Mesenchymal stem cell (in vitro differentiated cells and primary cell): ENCODE measurements around the gene PRKCA.
"Not testable (repeated sequence)": the region's sequence is repeated elsewhere in the genome, so short reads cannot be mapped to it uniquely, and the experiment has no call there.

ENCODE experiments used
- DNase-seq: peaks from one replicate; pipeline ENCODE4 v3.0.0-alpha.2; 2013
- H2AFZ ChIP-seq: one replicate; pipeline ENCODE4 v1.6.1; 2013; ENCODE audit warnings: low read depth, mild to moderate bottlenecking, control low read depth, inconsistent platforms, low read length, moderate library complexity
- H2AK5ac ChIP-seq: 2 replicates; pipeline ENCODE4 v1.6.1; 2013; ENCODE audit warnings: low read length, moderate library complexity, mild to moderate bottlenecking, inconsistent platforms; ENCODE audit not compliant: severe bottlenecking
- H2BK120ac ChIP-seq: one replicate; pipeline ENCODE4 v1.6.1; 2013; ENCODE audit warnings: low read depth, mild to moderate bottlenecking, inconsistent platforms, low read length, moderate library complexity
- H2BK12ac ChIP-seq, 2 experiments: one replicate each; pipeline ENCODE4 v1.6.1; 2013; ENCODE audit warnings: inconsistent platforms in 2 of 2, low read length in 2 of 2, mild to moderate bottlenecking in 2 of 2, moderate library complexity in 2 of 2, control low read depth in 1 of 2
- H2BK15ac ChIP-seq: one replicate; pipeline ENCODE4 v1.6.1; 2013; ENCODE audit warnings: mild to moderate bottlenecking, low read depth, inconsistent platforms; ENCODE audit not compliant: poor library complexity, severe bottlenecking
- H2BK5ac ChIP-seq: 2 replicates; pipeline ENCODE4 v1.6.1; 2013; ENCODE audit warnings: low read depth, mild to moderate bottlenecking, low read length, control low read depth, inconsistent platforms; ENCODE audit not compliant: poor library complexity, severe bottlenecking
- H3K14ac ChIP-seq, 2 experiments: one replicate each; pipeline ENCODE4 v1.6.1; 2013; ENCODE audit warnings: inconsistent platforms in 2 of 2, low read length in 2 of 2, control low read depth in 1 of 2, mild to moderate bottlenecking in 1 of 2, moderate library complexity in 1 of 2
- H3K18ac ChIP-seq, 2 experiments: one replicate each; pipeline ENCODE4 v1.6.1; 2013; ENCODE audit warnings: inconsistent platforms in 2 of 2, low read length in 2 of 2, control low read depth in 1 of 2, low read depth in 1 of 2, mild to moderate bottlenecking in 1 of 2
- H3K23ac ChIP-seq, 2 experiments: one replicate each; pipeline ENCODE4 v1.6.1; 2013; ENCODE audit warnings: inconsistent platforms in 2 of 2, low read length in 2 of 2, mild to moderate bottlenecking in 2 of 2, moderate library complexity in 2 of 2, control low read depth in 1 of 2
- H3K27ac ChIP-seq: 2 replicates; pipeline ENCODE4 v1.5.1; 2013; ENCODE audit warnings: mild to moderate bottlenecking, moderate library complexity, low read length, control low read depth, inconsistent platforms; ENCODE audit not compliant: poor library complexity, severe bottlenecking
- H3K27me3 ChIP-seq, 2 experiments: 2 replicates each; pipeline versions ENCODE4 v1.6.1 to v1.7.0; 2013; ENCODE audit warnings: low read length in 2 of 2, mild to moderate bottlenecking in 2 of 2, moderate library complexity in 2 of 2, control low read depth in 1 of 2, inconsistent platforms in 1 of 2; ENCODE audit not compliant: control insufficient read depth in 1 of 2, insufficient read depth in 1 of 2
- H3K36me3 ChIP-seq, 2 experiments: 2 replicates each; pipeline versions ENCODE4 v1.6.1 to v1.7.0; 2013; ENCODE audit warnings: low read length in 2 of 2, control low read depth in 1 of 2, inconsistent platforms in 1 of 2, low read depth in 1 of 2, mild to moderate bottlenecking in 1 of 2; ENCODE audit not compliant: insufficient read depth in 2 of 2, control insufficient read depth in 1 of 2
- H3K4ac ChIP-seq, 2 experiments: one replicate each; pipeline ENCODE4 v1.6.1; 2013; ENCODE audit warnings: inconsistent platforms in 2 of 2, low read length in 2 of 2, mild to moderate bottlenecking in 2 of 2, moderate library complexity in 2 of 2, control low read depth in 1 of 2, low read depth in 1 of 2
- H3K4me1 ChIP-seq: 2 replicates; pipeline ENCODE4 v1.6.1; 2013; ENCODE audit warnings: low read depth, low read length, control low read depth; ENCODE audit not compliant: control insufficient read depth, insufficient read depth
- H3K4me2 ChIP-seq: 2 replicates; pipeline ENCODE4 v1.6.1; 2013; ENCODE audit warnings: low read length, mild to moderate bottlenecking, inconsistent platforms; ENCODE audit not compliant: poor library complexity, severe bottlenecking
- H3K4me3 ChIP-seq, 2 experiments: 2 replicates each; pipeline versions ENCODE4 v1.5.1 to v1.7.0; 2013; ENCODE audit warnings: low read length in 2 of 2, mild to moderate bottlenecking in 2 of 2, control low read depth in 1 of 2, low read depth in 1 of 2; ENCODE audit not compliant: insufficient read depth in 1 of 2
- H3K79me1 ChIP-seq: replicated peaks from 2 replicates; pipeline ENCODE4 v1.6.1; 2013; ENCODE audit warnings: mild to moderate bottlenecking, control low read depth, low read length, inconsistent platforms; ENCODE audit not compliant: poor library complexity, severe bottlenecking
- H3K9ac ChIP-seq: 2 replicates; pipeline ENCODE4 v1.7.0; 2013; ENCODE audit warnings: mild to moderate bottlenecking, low read length, moderate library complexity
- H3K9me3 ChIP-seq: 2 replicates; pipeline ENCODE4 v1.7.0; 2013; ENCODE audit warnings: mild to moderate bottlenecking, low read length; ENCODE audit not compliant: control insufficient read depth
- H4K8ac ChIP-seq: one replicate; pipeline ENCODE4 v1.6.1; 2013; ENCODE audit warnings: inconsistent platforms, mild to moderate bottlenecking, low read length, moderate library complexity
- H4K91ac ChIP-seq: one replicate; pipeline ENCODE4 v1.6.1; 2013; ENCODE audit warnings: mild to moderate bottlenecking, low read length, inconsistent platforms
- WGBS: methylation state at CpG from one replicate; pipeline ENCODE4 v1.1.7; 2013; ENCODE audit warnings: mixed read lengths; 5-methylcytosine and 5-hydroxymethylcytosine counted together

PRKCA gene

DNA sequence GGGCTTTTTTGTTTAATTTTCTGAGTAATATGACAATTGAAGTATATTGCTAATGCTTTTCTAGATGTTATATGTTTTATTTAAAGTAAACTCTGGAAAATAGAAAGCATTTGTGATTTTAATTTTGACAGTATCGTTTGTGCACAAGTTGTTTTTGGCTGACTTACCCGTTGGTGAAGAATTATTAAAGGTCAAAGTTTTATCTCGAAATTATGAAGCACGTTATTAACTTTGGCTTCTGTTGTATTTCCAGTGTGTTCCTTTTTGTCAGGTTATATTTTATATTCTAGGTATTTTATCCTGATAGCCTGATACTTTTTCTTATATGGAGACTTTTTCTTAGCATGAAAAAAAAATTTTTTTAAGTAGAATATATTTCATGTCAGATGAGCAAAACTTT is 16.8 kb downstream of the PRKCA start:
- Histone ChIP-seq H3K14ac (no peak overlapping the region), H2AFZ (no peak overlapping the region), H3K18ac (no peak overlapping the region), H3K4me2 (no peak overlapping the region), H3K23ac (no peak overlapping the region), H2BK12ac (no peak overlapping the region), H2AK5ac (no peak overlapping the region), H3K36me3 (peaks cover 0 to 8% of the 10 kb centered on the region in 2 experiments), H3K4me3 (no peak overlapping the region), H2BK120ac (no peak overlapping the region), H3K27me3 (no peaks in the 10 kb centered on the region), H4K8ac (no peak overlapping the region), H3K79me1 (peaks cover 8% of the 10 kb centered on the region), H3K9me3 (peaks cover 14% of the 10 kb centered on the region), H3K9ac (no peak overlapping the region), H3K27ac (no peak overlapping the region), H2BK15ac (no peak overlapping the region), H4K91ac (no peak overlapping the region), H2BK5ac (no peak overlapping the region), H3K4ac (no peak overlapping the region), H3K4me1 (no peaks in the 10 kb centered on the region)
- DNase-seq, result no peak
- 97% methylated on average over 2 of the region's 4 CpGs for WGBS

DNA sequence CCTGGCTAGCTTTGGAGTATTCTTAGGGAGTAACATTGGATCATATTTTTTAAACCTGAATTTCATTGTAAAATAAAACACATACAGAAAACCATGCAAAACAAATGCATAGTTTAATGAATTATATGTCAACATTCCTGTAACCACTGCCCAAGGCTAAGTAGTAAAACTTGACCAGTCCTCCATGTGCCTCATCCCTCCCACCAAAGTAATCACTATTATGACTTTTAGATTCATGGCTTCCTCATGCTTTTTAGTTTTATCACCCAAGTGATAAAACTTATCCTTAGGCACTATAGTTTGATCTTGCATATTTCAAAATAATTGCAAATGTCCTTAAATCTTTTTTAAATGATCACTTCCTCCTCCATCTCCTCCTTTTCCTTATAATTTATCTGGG is 20.4 kb downstream of the PRKCA start:
- Histone ChIP-seq H3K9ac (no peak overlapping the region), H3K4me3 (no peak overlapping the region), H2AFZ (no peak overlapping the region), H3K36me3 (peaks cover under 1 to 6% of the 10 kb centered on the region in 2 experiments), H3K27ac (no peak overlapping the region), H3K4me1 (no peaks in the 10 kb centered on the region), H2AK5ac (no peak overlapping the region), H3K4ac (no peak overlapping the region), H3K27me3 (no peaks in the 10 kb centered on the region), H3K18ac (no peak overlapping the region), H2BK12ac (no peak overlapping the region), H3K4me2 (no peak overlapping the region), H3K14ac (no peak overlapping the region), H2BK15ac (no peak overlapping the region), H4K8ac (no peak overlapping the region), H3K23ac (no peak overlapping the region), H4K91ac (no peak overlapping the region), H3K79me1 (peaks cover 13% of the 10 kb centered on the region), H3K9me3 (peaks cover 14% of the 10 kb centered on the region), H2BK5ac (no peak overlapping the region), H2BK120ac (no peak overlapping the region)
- DNase-seq, result no peak

DNA sequence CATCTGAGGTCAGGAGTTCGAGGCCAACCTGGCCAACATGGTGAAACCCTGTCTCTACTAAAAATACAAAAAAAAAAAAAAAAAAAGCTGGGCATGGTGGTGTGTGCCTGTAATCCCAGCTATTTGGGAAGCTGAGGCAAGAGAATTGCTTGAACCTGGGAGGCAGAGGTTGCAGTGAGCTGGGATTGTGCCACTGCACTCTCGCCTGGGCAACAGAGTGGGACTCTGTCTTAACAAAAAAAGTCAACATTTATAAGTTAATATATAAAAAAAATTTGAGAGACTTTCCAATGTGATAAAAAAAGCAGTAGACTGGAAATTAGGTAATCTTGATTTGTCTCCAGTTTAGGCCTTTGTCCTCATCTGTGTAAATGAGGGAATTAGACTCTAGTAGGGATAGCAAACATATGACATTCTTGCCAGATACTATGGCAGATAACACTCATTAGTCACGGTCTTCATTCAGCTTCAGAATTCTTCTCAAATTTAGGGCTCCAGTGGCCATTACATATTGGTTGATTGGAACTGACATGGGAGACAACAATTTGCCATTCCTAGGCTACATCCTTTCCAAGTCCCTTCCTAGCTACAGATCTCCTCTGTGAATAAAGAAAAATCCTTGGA is 22.1 kb downstream of the PRKCA start:
- not testable (repeated sequence) for H2AK5ac ChIP-seq, H3K27ac ChIP-seq, H3K14ac ChIP-seq, H2BK120ac ChIP-seq, DNase-seq, H2AFZ ChIP-seq, H2BK12ac ChIP-seq, H2BK5ac ChIP-seq, H4K8ac ChIP-seq, H3K36me3 ChIP-seq, H3K27me3 ChIP-seq, H3K4me1 ChIP-seq, H4K91ac ChIP-seq, H2BK15ac ChIP-seq, H3K23ac ChIP-seq, H3K4me2 ChIP-seq, H3K4me3 ChIP-seq, H3K18ac ChIP-seq, H3K4ac ChIP-seq, H3K9ac ChIP-seq
- 86% methylated on average over 1 of the region's 3 CpGs for WGBS
- peaks cover 19% of the 10 kb centered on the region for H3K79me1 ChIP-seq
- peaks cover 14% of the 10 kb centered on the region for H3K9me3 ChIP-seq

DNA sequence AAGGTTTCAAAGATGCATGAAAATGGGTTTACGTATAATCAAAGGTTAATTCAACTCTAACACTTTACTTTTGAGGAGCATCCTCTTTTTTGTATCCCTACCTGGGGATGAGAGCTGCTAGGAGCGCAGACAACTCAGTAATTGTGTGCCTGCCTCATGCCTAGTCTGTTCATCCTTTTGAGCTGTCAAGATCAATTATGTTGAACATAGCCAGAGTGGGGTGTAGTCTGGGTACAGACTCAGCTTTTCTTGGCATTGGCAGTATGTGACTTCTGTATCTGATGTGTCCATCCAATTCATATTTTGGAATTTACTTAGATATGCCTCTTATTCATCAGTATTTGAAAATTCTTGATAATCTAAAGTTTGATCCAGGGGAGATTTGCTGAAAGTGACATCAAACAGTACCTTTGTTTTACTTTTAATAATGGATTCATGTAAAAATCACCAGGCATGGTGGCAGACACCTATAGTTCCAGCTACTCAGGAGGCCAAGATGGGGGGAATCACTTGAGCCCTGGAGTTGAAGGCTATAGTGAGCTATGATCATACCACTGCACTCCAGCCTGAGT is 24.1 kb downstream of the PRKCA start:
- Histone ChIP-seq H2BK12ac (no peak overlapping the region), H4K91ac (no peak overlapping the region), H3K23ac (no peak overlapping the region), H3K9ac (no peak overlapping the region), H3K27me3 (no peaks in the 10 kb centered on the region), H4K8ac (no peak overlapping the region), H3K79me1 (peaks cover 20% of the 10 kb centered on the region), H2BK120ac (no peak overlapping the region), H2AK5ac (no peak overlapping the region), H2AFZ (no peak overlapping the region), H3K18ac (no peak overlapping the region), H2BK5ac (no peak overlapping the region), H3K4me3 (no peak overlapping the region), H3K4me1 (no peaks in the 10 kb centered on the region), H3K27ac (no peak overlapping the region), H3K4me2 (no peak overlapping the region), H3K4ac (no peak overlapping the region), H2BK15ac (no peak overlapping the region), H3K36me3 (peaks cover 4 to 9% of the 10 kb centered on the region in 2 experiments), H3K9me3 (peaks cover 7% of the 10 kb centered on the region), H3K14ac (no peak overlapping the region)
- WGBS, result 93% methylated on average over 2 of the region's 2 CpGs
- DNase-seq, result no peak
